H9 (cell line): ENCODE data around the gene KCNMB2. TPM values are rescaled to one million over a fixed set of nuclear protein-coding genes. Genes with fewer than 3 reads are reported as not detected.

Experiments used
- DNase-seq: peaks from one replicate; pipeline ENCODE4 v3.0.0-alpha.2; 2017
- H2AFZ ChIP-seq: one replicate; pipeline ENCODE4 v1.6.1; 2013; ENCODE audit warnings: mild to moderate bottlenecking, low read length, control low read depth, moderate library complexity
- H2AK5ac ChIP-seq: 2 replicates; pipeline ENCODE4 v1.6.1; 2013; ENCODE audit warnings: low read length, control low read depth, mixed read lengths; ENCODE audit not compliant: insufficient read length
- H2BK120ac ChIP-seq: one replicate; pipeline ENCODE4 v1.6.1; 2013; ENCODE audit warnings: low read depth, mild to moderate bottlenecking, low read length, control low read depth, inconsistent platforms; ENCODE audit not compliant: poor library complexity, severe bottlenecking
- H2BK12ac ChIP-seq: 2 replicates; pipeline ENCODE4 v1.6.1; 2013; ENCODE audit warnings: low read length, control low read depth, mixed read lengths, low read depth; ENCODE audit not compliant: insufficient read length
- H2BK15ac ChIP-seq: 2 replicates; pipeline ENCODE4 v1.6.1; 2013; ENCODE audit warnings: low read depth, low read length, control low read depth
- H2BK20ac ChIP-seq: one replicate; pipeline ENCODE4 v1.6.1; 2013; ENCODE audit warnings: low read depth, mild to moderate bottlenecking, low read length, control low read depth, inconsistent platforms; ENCODE audit not compliant: poor library complexity, severe bottlenecking
- H2BK5ac ChIP-seq: 2 replicates; pipeline ENCODE4 v1.6.1; 2013; ENCODE audit warnings: low read length, control low read depth, mixed read lengths; ENCODE audit not compliant: insufficient read length
- H3K14ac ChIP-seq: 2 replicates; pipeline ENCODE4 v1.6.1; 2013; ENCODE audit warnings: low read length, control low read depth; ENCODE audit not compliant: insufficient read depth
- H3K18ac ChIP-seq: 2 replicates; pipeline ENCODE4 v1.6.1; 2013; ENCODE audit warnings: low read depth, mild to moderate bottlenecking, mixed read lengths, low read length, control low read depth; ENCODE audit not compliant: insufficient read length
- H3K23ac ChIP-seq: 2 replicates; pipeline ENCODE4 v1.6.1; 2013; ENCODE audit warnings: low read length, control low read depth, mixed read lengths, low read depth; ENCODE audit not compliant: insufficient read length
- H3K23me2 ChIP-seq: 2 replicates; pipeline ENCODE4 v1.6.1; 2013; ENCODE audit warnings: low read depth, mild to moderate bottlenecking, mixed read lengths, low read length, control low read depth; ENCODE audit not compliant: insufficient read length, poor library complexity, severe bottlenecking
- H3K27ac ChIP-seq: 2 replicates; pipeline ENCODE4 v1.5.1; 2013; ENCODE audit warnings: low read length, control low read depth, mixed read lengths, low read depth; ENCODE audit not compliant: insufficient read length
- H3K27me3 ChIP-seq: 2 replicates; pipeline ENCODE4 v1.6.1; 2013; ENCODE audit warnings: low read length, control low read depth, inconsistent platforms; ENCODE audit not compliant: insufficient read depth
- H3K4ac ChIP-seq: 2 replicates; pipeline ENCODE4 v1.6.1; 2013; ENCODE audit warnings: low read depth, mild to moderate bottlenecking, control low read depth, inconsistent platforms, low read length, moderate library complexity
- H3K4me1 ChIP-seq: 2 replicates; pipeline ENCODE4 v1.6.1; 2013; ENCODE audit warnings: low read length, control low read depth, inconsistent platforms; ENCODE audit not compliant: insufficient read depth
- H3K4me2 ChIP-seq: 2 replicates; pipeline ENCODE4 v1.6.1; 2013; ENCODE audit warnings: low read length, control low read depth, mixed read lengths; ENCODE audit not compliant: insufficient read length, insufficient read depth
- H3K56ac ChIP-seq: 2 replicates; pipeline ENCODE4 v1.6.1; 2013; ENCODE audit warnings: low read depth, mild to moderate bottlenecking, mixed read lengths, low read length, control low read depth; ENCODE audit not compliant: insufficient read length
- H3K79me1 ChIP-seq: 2 replicates; pipeline ENCODE4 v1.6.1; 2013; ENCODE audit warnings: low read depth, mild to moderate bottlenecking, moderate library complexity, low read length, control low read depth, inconsistent platforms; ENCODE audit not compliant: insufficient read depth, poor library complexity, severe bottlenecking
- H3K79me2 ChIP-seq: 2 replicates; pipeline ENCODE4 v1.6.1; 2013; ENCODE audit warnings: low read length, control low read depth, inconsistent platforms; ENCODE audit not compliant: insufficient read depth
- H3K9ac ChIP-seq: 2 replicates; pipeline ENCODE4 v1.6.1; 2013; ENCODE audit warnings: low read length, control low read depth, mixed read lengths; ENCODE audit not compliant: insufficient read length; ENCODE audit errors: extremely low read depth
- H3K9me3 ChIP-seq: one replicate; pipeline ENCODE4 v1.6.1; 2013; ENCODE audit warnings: low read depth, low read length, inconsistent platforms; ENCODE audit not compliant: control insufficient read depth
- H3T11ph ChIP-seq: one replicate; pipeline ENCODE4 v1.6.1; 2013; ENCODE audit warnings: mild to moderate bottlenecking, low read length, control low read depth, inconsistent platforms
- H4K20me1 ChIP-seq: one replicate; pipeline ENCODE4 v1.6.1; 2013; ENCODE audit not compliant: control insufficient read depth, insufficient read length, insufficient read depth
- H4K5ac ChIP-seq: 2 replicates; pipeline ENCODE4 v1.6.1; 2013; ENCODE audit warnings: low read depth, mild to moderate bottlenecking, mixed read lengths, low read length, control low read depth; ENCODE audit not compliant: insufficient read length
- H4K8ac ChIP-seq: replicated peaks from 2 replicates; pipeline ENCODE4 v1.6.1; 2013; ENCODE audit warnings: low read length, control low read depth, mixed read lengths, low read depth; ENCODE audit not compliant: insufficient read length
- H4K91ac ChIP-seq: 2 replicates; pipeline ENCODE4 v1.6.1; 2013; ENCODE audit warnings: low read depth, mild to moderate bottlenecking, moderate library complexity, mixed read lengths, low read length, control low read depth; ENCODE audit not compliant: insufficient read length
- H3K27ac Mint-ChIP-seq, 3 experiments: 2 replicates in 2 of 3; 3 replicates in 1 of 3; pipeline ENCODE4 v1.8.0; 2020 to 2021; ENCODE audit warnings: mixed read lengths in 3 of 3, mild to moderate bottlenecking in 1 of 3, moderate library complexity in 1 of 3
- H3K27me3 Mint-ChIP-seq: 2 replicates; pipeline ENCODE4 v1.8.0; 2021; ENCODE audit warnings: low read depth, mild to moderate bottlenecking, moderate library complexity, mixed read lengths
- H3K36me3 Mint-ChIP-seq, 3 experiments: 2 replicates in 2 of 3; 3 replicates in 1 of 3; pipeline ENCODE4 v1.8.0; 2020 to 2021; ENCODE audit warnings: low read depth in 3 of 3, mixed read lengths in 3 of 3; ENCODE audit not compliant: insufficient read depth in 1 of 3
- H3K4me1 Mint-ChIP-seq, 2 experiments: 2 replicates each; pipeline ENCODE4 v1.8.0; 2020; ENCODE audit warnings: mixed read lengths in 2 of 2
- H3K4me3 Mint-ChIP-seq, 2 experiments: 2 replicates in 1 of 2; 3 replicates in 1 of 2; pipeline ENCODE4 v1.8.0; 2020 to 2021; ENCODE audit warnings: mild to moderate bottlenecking in 2 of 2, mixed read lengths in 2 of 2, moderate library complexity in 1 of 2
- H3K9me3 Mint-ChIP-seq, 2 experiments: 2 replicates in 1 of 2; 3 replicates in 1 of 2; pipeline ENCODE4 v1.8.0; 2020; ENCODE audit warnings: mild to moderate bottlenecking in 2 of 2, mixed read lengths in 2 of 2, moderate library complexity in 1 of 2
- WGBS: extraction: QIAGEN DNeasy Blood & Tissue Kit; methylation state at CpG from one replicate; pipeline ENCODE4 v1.1.7; 2013; ENCODE audit warnings: missing lambda C conversion rate, low lambda C conversion rate, mixed read lengths; ENCODE audit not compliant: insufficient read length; ENCODE audit errors: extremely low coverage; 5-methylcytosine and 5-hydroxymethylcytosine counted together
- total RNA-seq: library from RNA; stranded (reverse); gene quantifications from 2 replicates; pipeline ENCODE4 v1.2.1, GENCODE V29; 2021
- TF ChIP-seq, protein P1 (sequence below): fragments of 200-600 bp; sonication (generic); conservative IDR thresholded peaks from 3 replicates; pipeline ENCODE4 v1.8.0; 2021; ENCODE audit warnings: antibody characterized with exemption, mild to moderate bottlenecking

Gene KCNMB2
- total RNA-seq, 1 experiment from 2014 or later: not detected

DNA sequence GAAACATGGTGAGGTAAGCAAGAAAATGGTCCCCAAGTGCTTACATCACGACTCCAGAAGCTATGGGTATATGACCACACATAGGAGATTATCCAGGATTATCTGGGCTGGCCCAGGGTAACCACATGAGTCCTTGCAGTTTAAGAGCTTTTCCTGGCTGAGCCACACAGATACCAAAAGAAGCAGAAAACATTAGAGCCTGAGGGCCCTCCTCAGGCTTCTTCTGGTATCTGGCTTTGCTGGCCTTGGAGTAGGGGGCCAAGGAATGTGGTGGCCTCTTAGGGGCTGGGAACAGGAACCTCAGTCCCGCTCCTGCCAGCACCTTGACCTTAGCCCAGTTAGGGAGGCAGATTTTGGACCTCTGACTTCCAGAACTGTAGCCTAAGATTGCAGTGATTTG, 259.1 kb downstream of the KCNMB2 start:
- no peaks in the 10 kb centered on the region for H3K23me2 ChIP-seq
- Mint-ChIP-seq H3K9me3 (no peaks in the 10 kb centered on the region), H3K36me3 (no peaks in the 10 kb centered on the region), H3K4me1 (no peaks in the 10 kb centered on the region), H3K27ac (no peak overlapping the region), H3K4me3 (no peak overlapping the region), H3K27me3 (no peaks in the 10 kb centered on the region)
- H3K79me1 ChIP-seq: no peaks in the 10 kb centered on the region
- no peak overlapping the region for H2AFZ ChIP-seq
- no peak overlapping the region for H3K18ac ChIP-seq
- no peak overlapping the region for H3K4ac ChIP-seq
- TF ChIP-seq, protein P1, sequence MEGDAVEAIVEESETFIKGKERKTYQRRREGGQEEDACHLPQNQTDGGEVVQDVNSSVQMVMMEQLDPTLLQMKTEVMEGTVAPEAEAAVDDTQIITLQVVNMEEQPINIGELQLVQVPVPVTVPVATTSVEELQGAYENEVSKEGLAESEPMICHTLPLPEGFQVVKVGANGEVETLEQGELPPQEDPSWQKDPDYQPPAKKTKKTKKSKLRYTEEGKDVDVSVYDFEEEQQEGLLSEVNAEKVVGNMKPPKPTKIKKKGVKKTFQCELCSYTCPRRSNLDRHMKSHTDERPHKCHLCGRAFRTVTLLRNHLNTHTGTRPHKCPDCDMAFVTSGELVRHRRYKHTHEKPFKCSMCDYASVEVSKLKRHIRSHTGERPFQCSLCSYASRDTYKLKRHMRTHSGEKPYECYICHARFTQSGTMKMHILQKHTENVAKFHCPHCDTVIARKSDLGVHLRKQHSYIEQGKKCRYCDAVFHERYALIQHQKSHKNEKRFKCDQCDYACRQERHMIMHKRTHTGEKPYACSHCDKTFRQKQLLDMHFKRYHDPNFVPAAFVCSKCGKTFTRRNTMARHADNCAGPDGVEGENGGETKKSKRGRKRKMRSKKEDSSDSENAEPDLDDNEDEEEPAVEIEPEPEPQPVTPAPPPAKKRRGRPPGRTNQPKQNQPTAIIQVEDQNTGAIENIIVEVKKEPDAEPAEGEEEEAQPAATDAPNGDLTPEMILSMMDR: peak; percentile 43; the same call in 1 of the 3 replicates
- no peaks in the 10 kb centered on the region for H4K20me1 ChIP-seq
- H3K14ac ChIP-seq: no peak overlapping the region
- no peak overlapping the region for H3K27ac ChIP-seq
- H2BK20ac ChIP-seq: no peak overlapping the region
- H3K4me2 ChIP-seq: no peak overlapping the region
- no peak overlapping the region for H3K56ac ChIP-seq
- no CpG with 5 or more reads among the region's 2 CpGs for WGBS
- H3K4me1 ChIP-seq: no peaks in the 10 kb centered on the region
- no peak overlapping the region for H2BK15ac ChIP-seq
- no peaks in the 10 kb centered on the region for H3K79me2 ChIP-seq
- H2BK120ac ChIP-seq: no peak overlapping the region
- no peak overlapping the region for H4K8ac ChIP-seq
- DNase-seq: peak; percentile 37
- no peak overlapping the region for H2AK5ac ChIP-seq
- no peak overlapping the region for H4K91ac ChIP-seq
- H2BK5ac ChIP-seq: no peak overlapping the region
- no peak overlapping the region for H2BK12ac ChIP-seq
- no peak overlapping the region for H3K23ac ChIP-seq
- H4K5ac ChIP-seq: no peak overlapping the region
- no peak overlapping the region for H3K9ac ChIP-seq
- no peaks in the 10 kb centered on the region for H3K9me3 ChIP-seq
- no peak overlapping the region for H3T11ph ChIP-seq
- H3K27me3 ChIP-seq: no peaks in the 10 kb centered on the region
